Sigmoid colon (tissue), 4 donors: ENCODE results near the gene NDST1.

Source experiments
- CTCF ChIP-seq, 4 experiments: fragments of 450-650 bp in 3 of 4; fragments of 200-600 bp in 1 of 4; IDR thresholded peaks; one replicate each; pipeline ENCODE4 v1.5.1; 2016 to 2019; ENCODE audit warnings: antibody characterized with exemption in 4 of 4, mild to moderate bottlenecking in 3 of 4, moderate library complexity in 2 of 4
- EP300 ChIP-seq, 4 donors: sonication (generic); formaldehyde crosslinking; IDR thresholded peaks; one replicate each; pipeline ENCODE4 v1.6.1; 2017; ENCODE audit warnings: antibody characterized with exemption in 4 of 4
- POLR2A ChIP-seq, 2 donors: fragments of 450-650 bp; IDR thresholded peaks; one replicate each; pipeline ENCODE4 v1.6.1; 2016; ENCODE audit warnings: antibody characterized with exemption in 2 of 2, mild to moderate bottlenecking in 2 of 2, moderate library complexity in 2 of 2
- POLR2AphosphoS5 ChIP-seq, 4 donors: sonication (generic); formaldehyde crosslinking; IDR thresholded peaks; one replicate each; pipeline ENCODE4 v1.6.1; 2017; ENCODE audit warnings: antibody characterized with exemption in 4 of 4

- TF ChIP-seq CTCF (IDR thresholded peaks at IDR 0.05) (no peak), POLR2A (IDR thresholded peaks at IDR 0.05) (no peak), POLR2AphosphoS5 (IDR thresholded peaks at IDR 0.05) (no peak), EP300 (IDR thresholded peaks at IDR 0.05) (no peak)
Measured at GRCh38 chr5:150556106-150556505, 48.2 kb downstream of the NDST1 start.
